ENCODE measurements around the gene PHLDA2. TPM values are rescaled to one million over a fixed set of nuclear protein-coding genes. Genes with fewer than 3 reads are reported as not detected.

The PHLDA2 gene
- total RNA-seq, 2 donors from 2014 or later, result 4.6 to 8.1 TPM

GRCh38 chr11:2889362-2890273 lies 39.6 kb downstream of the PHLDA2 start:
- DNase-seq (ENCODE audit: low spot score), result no peak
- intact Hi-C loops (cut with DNase I), result loop anchor here (2.0 to 10.0 kb wide), 4 partner anchors 185 to 585 kb away; partner anchors contain the start of genes C11orf21 (in 2 of the 2) and TSPAN32 (in 2 of the 2)

GRCh38 chr11:2888266-2888968 lies 40.8 kb downstream of the PHLDA2 start:
- intact Hi-C loops (cut with DNase I), result loop anchor here in 1 of 2 donors (10.0 kb wide), 2 partner anchors 184 to 584 kb away; partner anchors contain the start of genes C11orf21 and TSPAN32
- DNase-seq (ENCODE audit: low spot score), result peak; percentile 97

GRCh38 chr11:2887515-2888195 lies 41.6 kb downstream of the PHLDA2 start:
- DNase-seq (ENCODE audit: low spot score), result no peak
- intact Hi-C loops (cut with DNase I), result loop anchor here in 1 of 2 donors (10.0 kb wide), 2 partner anchors 183 to 583 kb away; partner anchors contain the start of genes C11orf21 and TSPAN32

GRCh38 chr11:2886936-2887335 lies 42.3 kb downstream of the PHLDA2 start:
- no peak for DNase-seq (ENCODE audit: low spot score)
- intact Hi-C loops (cut with DNase I), result loop anchor here in 1 of 2 donors (10.0 kb wide), 2 partner anchors 182 to 582 kb away; partner anchors contain the start of genes C11orf21 and TSPAN32

GRCh38 chr11:2886191-2886894 lies 42.9 kb downstream of the PHLDA2 start:
- intact Hi-C loops (cut with DNase I), result loop anchor here in 1 of 2 donors (10.0 kb wide), 2 partner anchors 182 to 582 kb away; partner anchors contain the start of genes C11orf21 and TSPAN32
- no peak for DNase-seq (ENCODE audit: low spot score)

- peak; percentile 95 for DNase-seq (ENCODE audit: low spot score)
- intact Hi-C loops (cut with DNase I), result loop anchor here in 1 of 2 donors (10.0 kb wide), 2 partner anchors 181 to 581 kb away; partner anchors contain the start of genes C11orf21 and TSPAN32
These were observed 43.5 kb downstream of the PHLDA2 start, which contains the start of gene CDKN1C for GRCh38 chr11:2885678-2886081. Gene CDKN1C, minus strand, starts transcription at chr11:2885775. Its CDS starts 319 bp downstream, at chr11:2885456.

GRCh38 chr11:2885017-2885677 lies 44.1 kb downstream of the PHLDA2 start:
- no peak for DNase-seq (ENCODE audit: low spot score)
- intact Hi-C loops (cut with DNase I), result loop anchor here in 1 of 2 donors (10.0 kb wide), 2 partner anchors 180 to 580 kb away; partner anchors contain the start of genes C11orf21 and TSPAN32

- DNase-seq (ENCODE audit: low spot score), result no peak
- intact Hi-C loops (cut with DNase I), result loop anchor here in 1 of 2 donors (5.0 to 10.0 kb wide), 3 partner anchors 47 to 579 kb away; partner anchors contain the start of genes C11orf21 and TSPAN32
These were observed 45.0 kb downstream of the PHLDA2 start for GRCh38 chr11:2883979-2884815.

- DNase-seq (ENCODE audit: low spot score), result no peak
- intact Hi-C loops (cut with DNase I), result loop anchor here in 1 of 2 donors (5.0 to 10.0 kb wide), 3 partner anchors 46 to 579 kb away; partner anchors contain the start of genes C11orf21 and TSPAN32
These were observed 45.6 kb downstream of the PHLDA2 start for GRCh38 chr11:2883640-2883978.

GRCh38 chr11:2882396-2883110 lies 46.7 kb downstream of the PHLDA2 start:
- no peak for DNase-seq (ENCODE audit: low spot score)
- intact Hi-C loops (cut with DNase I), result loop anchor here in 1 of 2 donors (5.0 to 10.0 kb wide), 3 partner anchors 45 to 578 kb away; partner anchors contain the start of genes C11orf21 and TSPAN32

- DNase-seq (ENCODE audit: low spot score), result no peak
- intact Hi-C loops (cut with DNase I), result loop anchor here in 1 of 2 donors (5.0 to 10.0 kb wide), 3 partner anchors 45 to 577 kb away; partner anchors contain the start of genes C11orf21 and TSPAN32
These were observed 47.2 kb downstream of the PHLDA2 start for GRCh38 chr11:2881981-2882375.

GRCh38 chr11:2881076-2881980 lies 47.9 kb downstream of the PHLDA2 start:
- intact Hi-C loops (cut with DNase I), result loop anchor here in 1 of 2 donors (5.0 to 10.0 kb wide), 3 partner anchors 44 to 577 kb away; partner anchors contain the start of genes C11orf21 and TSPAN32
- no peak for DNase-seq (ENCODE audit: low spot score)

GRCh38 chr11:2880646-2881045 lies 48.6 kb downstream of the PHLDA2 start:
- intact Hi-C loops (cut with DNase I), result loop anchor here in 1 of 2 donors (5.0 to 10.0 kb wide), 3 partner anchors 43 to 576 kb away; partner anchors contain the start of genes C11orf21 and TSPAN32
- DNase-seq (ENCODE audit: low spot score), result no peak

- intact Hi-C loops (cut with DNase I), result no loop called here
- no peak for DNase-seq (ENCODE audit: low spot score)
These were observed 50.4 kb downstream of the PHLDA2 start for GRCh38 chr11:2878782-2879181.
